ENCODE measurements around the gene SLC41A2.
"Not testable (repeated sequence)": the region's sequence is repeated elsewhere in the genome, so short reads cannot be mapped to it uniquely, and the experiment has no call there.

SLC41A2 gene

GRCh38 chr12:104963757-104964156 is 5.7 kb upstream of the SLC41A2 start:
- DNase-seq, result no peak

GRCh38 chr12:104960464-104960863 is 2.4 kb upstream of the SLC41A2 start:
- no peak for DNase-seq

GRCh38 chr12:104959335-104959841 is 1.3 kb upstream of the SLC41A2 start:
- peak; percentile 52 for DNase-seq

GRCh38 chr12:104958805-104959334 is 780 bp upstream of the SLC41A2 start:
- no peak for DNase-seq

- DNase-seq, result no peak
These were observed 430 bp downstream of the SLC41A2 start for GRCh38 chr12:104957719-104958000.

GRCh38 chr12:104956870-104957718 is 996 bp downstream of the SLC41A2 start:
- DNase-seq, result no peak

- DNase-seq, result no peak
These were observed 2.4 kb downstream of the SLC41A2 start for GRCh38 chr12:104955703-104956102.

GRCh38 chr12:104953323-104953722 is 4.8 kb downstream of the SLC41A2 start:
- DNase-seq, result no peak

- no peak for DNase-seq
These were observed 5.3 kb downstream of the SLC41A2 start for GRCh38 chr12:104952816-104953215.

- DNase-seq, result no peak
These were observed 6.2 kb downstream of the SLC41A2 start for GRCh38 chr12:104951759-104952509.

GRCh38 chr12:104948716-104949115 is 9.4 kb downstream of the SLC41A2 start:
- DNase-seq, result not testable (repeated sequence)

GRCh38 chr12:104944252-104944651 is 13.8 kb downstream of the SLC41A2 start:
- DNase-seq, result no peak

- not testable (repeated sequence) for DNase-seq
These were observed 14.7 kb downstream of the SLC41A2 start for GRCh38 chr12:104943401-104943800.

GRCh38 chr12:104942075-104942474 is 16.0 kb downstream of the SLC41A2 start:
- DNase-seq, result no peak

GRCh38 chr12:104941454-104941853 is 16.6 kb downstream of the SLC41A2 start:
- no peak for DNase-seq

GRCh38 chr12:104939089-104939488 is 19.0 kb downstream of the SLC41A2 start:
- no peak for DNase-seq

- DNase-seq, result no peak
These were observed 19.7 kb downstream of the SLC41A2 start for GRCh38 chr12:104938371-104938770.

GRCh38 chr12:104935886-104936285 is 22.2 kb downstream of the SLC41A2 start:
- no peak for DNase-seq

GRCh38 chr12:104933778-104934177 is 24.3 kb downstream of the SLC41A2 start:
- no peak for DNase-seq

GRCh38 chr12:104933128-104933527 is 25.0 kb downstream of the SLC41A2 start:
- DNase-seq, result no peak

- peak; percentile 70 for DNase-seq
These were observed 27.4 kb downstream of the SLC41A2 start for GRCh38 chr12:104930388-104931326.

GRCh38 chr12:104929977-104930376 is 28.1 kb downstream of the SLC41A2 start:
- DNase-seq, result peak; percentile 72
